NT2/D1 (cell line): Measurements from ENCODE around the gene EIF4G3.

Experiments
- SUZ12 ChIP-seq: IDR thresholded peaks from 2 replicates; pipeline ENCODE4 v1.6.1; 2011; ENCODE audit not compliant: insufficient read length, insufficient read depth; ENCODE audit errors: extremely low read depth
- YY1 ChIP-seq: IDR thresholded peaks from 2 replicates; pipeline ENCODE4 v1.6.1; 2011; ENCODE audit not compliant: insufficient read length, insufficient read depth
- ZNF274 ChIP-seq: IDR thresholded peaks from 2 replicates; pipeline ENCODE4 v1.6.1; 2011; ENCODE audit warnings: mild to moderate bottlenecking, low read depth, low read length

- TF ChIP-seq ZNF274 = no peak
- no peak for TF ChIP-seq SUZ12
- no peak for TF ChIP-seq YY1
These were observed 327.6 kb downstream of the EIF4G3 start for GRCh38 chr1:20849100-20849499.
